ENCODE results near the gene BNC2. TPM values are rescaled to one million over a fixed set of nuclear protein-coding genes. Genes with fewer than 3 reads are reported as not detected.
A peak's percentile ranks its signal among the peaks of the same experiment; 100 is the strongest.
"Not testable (repeated sequence)": the region's sequence is repeated elsewhere in the genome, so short reads cannot be mapped to it uniquely, and the experiment has no call there.

BNC2 gene, protein sequence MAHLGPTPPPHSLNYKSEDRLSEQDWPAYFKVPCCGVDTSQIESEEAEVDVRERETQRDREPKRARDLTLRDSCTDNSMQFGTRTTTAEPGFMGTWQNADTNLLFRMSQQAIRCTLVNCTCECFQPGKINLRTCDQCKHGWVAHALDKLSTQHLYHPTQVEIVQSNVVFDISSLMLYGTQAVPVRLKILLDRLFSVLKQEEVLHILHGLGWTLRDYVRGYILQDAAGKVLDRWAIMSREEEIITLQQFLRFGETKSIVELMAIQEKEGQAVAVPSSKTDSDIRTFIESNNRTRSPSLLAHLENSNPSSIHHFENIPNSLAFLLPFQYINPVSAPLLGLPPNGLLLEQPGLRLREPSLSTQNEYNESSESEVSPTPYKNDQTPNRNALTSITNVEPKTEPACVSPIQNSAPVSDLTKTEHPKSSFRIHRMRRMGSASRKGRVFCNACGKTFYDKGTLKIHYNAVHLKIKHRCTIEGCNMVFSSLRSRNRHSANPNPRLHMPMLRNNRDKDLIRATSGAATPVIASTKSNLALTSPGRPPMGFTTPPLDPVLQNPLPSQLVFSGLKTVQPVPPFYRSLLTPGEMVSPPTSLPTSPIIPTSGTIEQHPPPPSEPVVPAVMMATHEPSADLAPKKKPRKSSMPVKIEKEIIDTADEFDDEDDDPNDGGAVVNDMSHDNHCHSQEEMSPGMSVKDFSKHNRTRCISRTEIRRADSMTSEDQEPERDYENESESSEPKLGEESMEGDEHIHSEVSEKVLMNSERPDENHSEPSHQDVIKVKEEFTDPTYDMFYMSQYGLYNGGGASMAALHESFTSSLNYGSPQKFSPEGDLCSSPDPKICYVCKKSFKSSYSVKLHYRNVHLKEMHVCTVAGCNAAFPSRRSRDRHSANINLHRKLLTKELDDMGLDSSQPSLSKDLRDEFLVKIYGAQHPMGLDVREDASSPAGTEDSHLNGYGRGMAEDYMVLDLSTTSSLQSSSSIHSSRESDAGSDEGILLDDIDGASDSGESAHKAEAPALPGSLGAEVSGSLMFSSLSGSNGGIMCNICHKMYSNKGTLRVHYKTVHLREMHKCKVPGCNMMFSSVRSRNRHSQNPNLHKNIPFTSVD
- not detected for total RNA-seq

GRCh38 chr9:16870596-16871335 is at the start of gene BNC2:
TSS of gene BNC2 (minus strand) at chr9:16870670. CDS start at chr9:16870648, 22 bp downstream.
- no peak for DNase-seq
- ATAC-seq = no peak
- peak within 1 kb of the TSS; percentile 65 for H3K4me3 Mint-ChIP-seq
- peaks cover 7% of the 10 kb centered on the region for H3K4me1 Mint-ChIP-seq (ENCODE audit: low read depth)
- ChIA-PET CTCF (no interaction called here), POLR2A (no interaction called here)
- peaks cover 40% of the 10 kb centered on the region for H3K27me3 Mint-ChIP-seq (ENCODE audit: low read depth)
- no peaks in the 10 kb centered on the region for H3K9me3 Mint-ChIP-seq (ENCODE audit: insufficient read depth)
- H3K36me3 Mint-ChIP-seq (ENCODE audit: low read depth) = no peaks in the 10 kb centered on the region
- H3K27ac Mint-ChIP-seq = no peak within 1 kb of the TSS

DNA sequence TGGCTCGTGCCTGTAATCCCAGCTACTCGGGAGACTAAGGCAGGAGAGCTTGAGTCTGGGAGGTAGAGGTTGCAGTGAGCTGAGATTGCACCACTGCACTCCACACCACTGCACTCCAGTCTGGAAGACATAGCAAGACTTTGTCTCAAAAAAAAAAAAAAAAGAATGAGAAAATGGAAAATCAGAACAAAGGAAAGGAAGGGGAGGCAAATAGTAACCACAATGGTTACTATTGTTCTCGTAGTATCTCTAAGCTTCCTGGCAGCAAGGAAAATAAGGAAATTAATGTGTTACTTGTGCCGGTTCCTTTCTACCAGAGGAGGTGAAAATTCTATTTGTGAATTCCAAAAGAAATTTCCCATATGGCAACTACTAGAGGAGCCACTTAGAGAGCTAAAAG is 48.5 kb upstream of the BNC2 start:
- no peak overlapping the region for H3K27ac Mint-ChIP-seq
- H3K27me3 Mint-ChIP-seq (ENCODE audit: low read depth) = no peaks in the 10 kb centered on the region
- peaks cover 5% of the 10 kb centered on the region for H3K9me3 Mint-ChIP-seq (ENCODE audit: insufficient read depth)
- DNase-seq (no peak), ATAC-seq (no peak)
- ChIA-PET POLR2A (no interaction called here), CTCF (no interaction called here)
- no peaks in the 10 kb centered on the region for H3K36me3 Mint-ChIP-seq (ENCODE audit: low read depth)
- no peak overlapping the region for H3K4me3 Mint-ChIP-seq
- no peaks in the 10 kb centered on the region for H3K4me1 Mint-ChIP-seq (ENCODE audit: low read depth)

- no peak for DNase-seq
Observed at GRCh38 chr9:16915126-16915831, 44.8 kb upstream of the BNC2 start.

DNA sequence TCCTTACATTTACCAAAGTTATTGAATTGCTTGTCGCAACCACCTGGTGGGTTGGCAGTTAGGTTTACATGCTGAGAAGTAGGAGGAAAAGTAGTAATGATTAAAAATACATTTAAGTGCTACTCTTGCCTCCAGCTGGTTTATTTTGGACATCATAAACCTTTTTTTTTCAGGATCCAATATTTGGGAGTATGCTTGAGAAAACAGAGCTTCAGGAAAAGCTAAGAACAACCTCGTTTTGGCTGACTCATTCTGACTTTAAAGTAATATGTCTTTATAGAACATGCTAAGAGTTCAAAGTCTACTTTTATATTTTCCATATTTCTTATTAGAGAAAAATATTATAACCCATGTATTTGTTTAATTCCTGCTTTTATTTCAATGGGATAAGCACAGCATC is 41.7 kb upstream of the BNC2 start:
- no peaks in the 10 kb centered on the region for H3K27me3 Mint-ChIP-seq (ENCODE audit: low read depth)
- POLR2A ChIA-PET = no interaction called here
- ATAC-seq (no peak), DNase-seq (no peak)
- CTCF ChIA-PET = no interaction called here
- no peaks in the 10 kb centered on the region for H3K9me3 Mint-ChIP-seq (ENCODE audit: insufficient read depth)
- H3K27ac Mint-ChIP-seq = no peak overlapping the region
- no peaks in the 10 kb centered on the region for H3K36me3 Mint-ChIP-seq (ENCODE audit: low read depth)
- H3K4me3 Mint-ChIP-seq = no peak overlapping the region
- no peaks in the 10 kb centered on the region for H3K4me1 Mint-ChIP-seq (ENCODE audit: low read depth)

More at GRCh38 chr9:16915126-16915831, 44.8 kb upstream of the BNC2 start:
- no peak for ATAC-seq
- POLR2A ChIA-PET = no interaction called here
- Mint-ChIP-seq H3K4me3 (no peak overlapping the region), H3K36me3 (ENCODE audit: low read depth) (no peaks in the 10 kb centered on the region), H3K27me3 (ENCODE audit: low read depth) (no peaks in the 10 kb centered on the region), H3K4me1 (ENCODE audit: low read depth) (no peaks in the 10 kb centered on the region), H3K27ac (no peak overlapping the region), H3K9me3 (ENCODE audit: insufficient read depth) (peaks cover 5% of the 10 kb centered on the region)
- CTCF ChIA-PET = no interaction called here

DNA sequence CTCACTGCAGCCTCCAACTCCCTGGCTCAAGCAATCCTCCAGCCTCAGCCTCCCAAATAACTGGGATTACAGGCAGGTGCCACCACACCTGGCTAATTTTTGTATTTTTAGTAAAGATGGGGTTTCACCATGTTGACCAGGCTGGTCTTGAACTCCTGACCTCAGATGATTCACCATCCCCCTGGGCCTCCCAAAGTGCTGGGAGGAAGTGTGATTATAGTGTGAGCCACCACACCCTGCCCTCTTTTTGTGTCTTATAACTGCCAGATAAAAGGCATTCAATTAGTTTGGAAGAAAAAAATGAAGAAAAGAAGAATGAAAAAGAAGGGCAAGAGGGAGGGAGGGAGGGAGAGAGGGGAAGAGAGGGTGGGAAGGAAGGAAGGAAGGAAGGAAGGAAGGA is 37.7 kb upstream of the BNC2 start:
- DNase-seq; H3K4me1 Mint-ChIP-seq (ENCODE audit: low read depth); ATAC-seq; H3K27ac Mint-ChIP-seq; H3K4me3 Mint-ChIP-seq; H3K27me3 Mint-ChIP-seq (ENCODE audit: low read depth); H3K36me3 Mint-ChIP-seq (ENCODE audit: low read depth); H3K9me3 Mint-ChIP-seq (ENCODE audit: insufficient read depth); CTCF ChIA-PET; POLR2A ChIA-PET: not testable (repeated sequence)

DNA sequence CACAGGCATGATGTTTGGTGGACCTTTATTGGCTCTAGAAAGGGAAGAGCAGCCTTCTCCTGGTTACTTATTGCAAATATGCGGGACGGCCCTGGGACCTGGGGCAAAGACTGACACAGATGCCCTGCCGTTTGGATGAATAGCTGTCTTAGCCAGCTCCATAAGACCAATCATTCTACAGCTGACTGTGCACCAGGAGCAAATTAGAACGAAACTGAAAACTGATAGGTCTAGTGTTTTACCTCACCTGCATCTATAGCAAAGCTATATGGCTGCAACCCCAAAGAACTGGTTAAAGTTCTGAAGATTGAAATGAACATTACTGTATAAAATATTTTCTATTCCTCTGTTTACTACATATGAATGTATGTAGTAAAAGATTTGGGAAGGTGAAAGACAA is 34.2 kb upstream of the BNC2 start:
- Mint-ChIP-seq H3K4me3 (no peak overlapping the region), H3K27ac (no peak overlapping the region), H3K9me3 (ENCODE audit: insufficient read depth) (peaks cover 4% of the 10 kb centered on the region), H3K4me1 (ENCODE audit: low read depth) (no peaks in the 10 kb centered on the region), H3K27me3 (ENCODE audit: low read depth) (no peaks in the 10 kb centered on the region), H3K36me3 (ENCODE audit: low read depth) (no peaks in the 10 kb centered on the region)
- no peak for ATAC-seq
- POLR2A ChIA-PET = no interaction called here
- CTCF ChIA-PET = no interaction called here
- DNase-seq = no peak

- CTCF ChIA-PET = no interaction called here
- Mint-ChIP-seq H3K4me3 (no peak overlapping the region), H3K4me1 (ENCODE audit: low read depth) (no peaks in the 10 kb centered on the region), H3K36me3 (ENCODE audit: low read depth) (no peaks in the 10 kb centered on the region), H3K27ac (no peak overlapping the region), H3K9me3 (ENCODE audit: insufficient read depth) (peaks cover 4% of the 10 kb centered on the region), H3K27me3 (ENCODE audit: low read depth) (no peaks in the 10 kb centered on the region)
- no peak for ATAC-seq
- POLR2A ChIA-PET = no interaction called here
- DNase-seq = no peak
Observed at GRCh38 chr9:16901590-16901989, 31.1 kb upstream of the BNC2 start.

- no peaks in the 10 kb centered on the region for H3K9me3 Mint-ChIP-seq (ENCODE audit: insufficient read depth)
- DNase-seq = no peak
- ChIA-PET CTCF (no interaction called here), POLR2A (no interaction called here)
- ATAC-seq = no peak
- no peaks in the 10 kb centered on the region for H3K27me3 Mint-ChIP-seq (ENCODE audit: low read depth)
- no peak overlapping the region for H3K27ac Mint-ChIP-seq
- no peak overlapping the region for H3K4me3 Mint-ChIP-seq
- H3K4me1 Mint-ChIP-seq (ENCODE audit: low read depth) = no peaks in the 10 kb centered on the region
- H3K36me3 Mint-ChIP-seq (ENCODE audit: low read depth) = no peaks in the 10 kb centered on the region
Observed at GRCh38 chr9:16899606-16900005, 29.1 kb upstream of the BNC2 start.

DNA sequence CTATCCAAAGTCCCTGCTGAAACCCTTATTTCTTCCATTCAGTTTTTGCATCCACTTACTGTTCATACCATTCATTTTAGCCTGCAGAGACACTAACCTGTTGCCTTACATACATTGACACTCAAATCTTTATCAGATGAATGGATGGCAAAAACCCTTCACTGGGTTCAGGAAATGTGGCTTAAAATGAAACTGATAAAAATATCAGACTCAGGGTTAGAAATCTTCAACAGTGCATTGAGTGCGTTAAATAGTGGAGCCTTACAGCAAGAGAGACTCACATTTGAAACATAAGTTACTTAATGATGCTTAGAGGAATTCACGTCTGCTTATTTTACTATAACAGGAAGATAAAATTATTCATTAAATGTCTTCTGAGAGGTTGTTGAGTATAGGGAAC is 28.0 kb upstream of the BNC2 start:
- Mint-ChIP-seq H3K4me3 (no peak overlapping the region), H3K36me3 (ENCODE audit: low read depth) (no peaks in the 10 kb centered on the region), H3K27ac (no peak overlapping the region), H3K9me3 (ENCODE audit: insufficient read depth) (no peaks in the 10 kb centered on the region), H3K27me3 (ENCODE audit: low read depth) (no peaks in the 10 kb centered on the region), H3K4me1 (ENCODE audit: low read depth) (no peaks in the 10 kb centered on the region)
- POLR2A ChIA-PET = no interaction called here
- CTCF ChIA-PET = no interaction called here
- DNase-seq (no peak), ATAC-seq (no peak)

GRCh38 chr9:16888594-16888993 is 18.1 kb upstream of the BNC2 start:
- no peaks in the 10 kb centered on the region for H3K27me3 Mint-ChIP-seq (ENCODE audit: low read depth)
- no peak overlapping the region for H3K4me3 Mint-ChIP-seq

DNA sequence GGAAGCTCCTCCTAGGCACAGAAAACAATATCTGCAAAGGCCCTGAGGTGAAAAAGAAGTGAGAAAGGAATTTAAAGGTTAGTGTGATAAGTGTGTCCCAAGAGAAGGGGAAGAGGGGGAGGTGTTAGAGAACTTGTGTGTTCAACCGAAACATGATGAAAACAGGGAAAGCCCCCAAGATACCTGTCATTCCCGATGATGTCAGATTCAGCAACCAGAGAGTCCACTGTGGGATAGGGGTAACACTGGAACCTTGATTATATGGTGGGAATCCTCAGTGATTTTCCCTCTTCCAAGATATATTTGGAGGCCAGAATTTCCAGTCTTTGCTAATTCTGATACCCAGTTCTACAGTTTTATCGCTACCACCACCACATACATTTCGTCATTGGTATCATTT is 15.5 kb upstream of the BNC2 start:
- CTCF ChIA-PET = no interaction called here
- no peaks in the 10 kb centered on the region for H3K27me3 Mint-ChIP-seq (ENCODE audit: low read depth)
- peaks cover 5% of the 10 kb centered on the region for H3K4me1 Mint-ChIP-seq (ENCODE audit: low read depth)
- no peak for DNase-seq
- no peaks in the 10 kb centered on the region for H3K9me3 Mint-ChIP-seq (ENCODE audit: insufficient read depth)
- ATAC-seq = no peak
- no peaks in the 10 kb centered on the region for H3K36me3 Mint-ChIP-seq (ENCODE audit: low read depth)
- no peak overlapping the region for H3K4me3 Mint-ChIP-seq
- POLR2A ChIA-PET = no interaction called here
- H3K27ac Mint-ChIP-seq = no peak overlapping the region

More at GRCh38 chr9:16888594-16888993, 18.1 kb upstream of the BNC2 start:
- no peaks in the 10 kb centered on the region for H3K9me3 Mint-ChIP-seq (ENCODE audit: insufficient read depth)
- CTCF ChIA-PET = no interaction called here
- H3K4me1 Mint-ChIP-seq (ENCODE audit: low read depth) = peaks cover 5% of the 10 kb centered on the region
- ATAC-seq (no peak), DNase-seq (no peak)
- POLR2A ChIA-PET = no interaction called here
- no peak overlapping the region for H3K27ac Mint-ChIP-seq
- no peaks in the 10 kb centered on the region for H3K36me3 Mint-ChIP-seq (ENCODE audit: low read depth)

All from activated CD8-positive, alpha-beta T cell treated with anti-CD3 and anti-CD28 coated beads, Interleukin-2, amount 10 ng/mL, durations not matched to agents 7 days and 5 days (primary cell).